Measurements from ENCODE around the gene C8G. TPM values are rescaled to one million over a fixed set of nuclear protein-coding genes. Genes with fewer than 3 reads are reported as not detected.
A peak's percentile ranks its signal among the peaks of the same experiment; 100 is the strongest.

The C8G gene
- 1 to 10 TPM in 3 of 4 donors, not detected in 1; 4.3 to 7.9 (median 6.4) TPM for total RNA-seq

DNA sequence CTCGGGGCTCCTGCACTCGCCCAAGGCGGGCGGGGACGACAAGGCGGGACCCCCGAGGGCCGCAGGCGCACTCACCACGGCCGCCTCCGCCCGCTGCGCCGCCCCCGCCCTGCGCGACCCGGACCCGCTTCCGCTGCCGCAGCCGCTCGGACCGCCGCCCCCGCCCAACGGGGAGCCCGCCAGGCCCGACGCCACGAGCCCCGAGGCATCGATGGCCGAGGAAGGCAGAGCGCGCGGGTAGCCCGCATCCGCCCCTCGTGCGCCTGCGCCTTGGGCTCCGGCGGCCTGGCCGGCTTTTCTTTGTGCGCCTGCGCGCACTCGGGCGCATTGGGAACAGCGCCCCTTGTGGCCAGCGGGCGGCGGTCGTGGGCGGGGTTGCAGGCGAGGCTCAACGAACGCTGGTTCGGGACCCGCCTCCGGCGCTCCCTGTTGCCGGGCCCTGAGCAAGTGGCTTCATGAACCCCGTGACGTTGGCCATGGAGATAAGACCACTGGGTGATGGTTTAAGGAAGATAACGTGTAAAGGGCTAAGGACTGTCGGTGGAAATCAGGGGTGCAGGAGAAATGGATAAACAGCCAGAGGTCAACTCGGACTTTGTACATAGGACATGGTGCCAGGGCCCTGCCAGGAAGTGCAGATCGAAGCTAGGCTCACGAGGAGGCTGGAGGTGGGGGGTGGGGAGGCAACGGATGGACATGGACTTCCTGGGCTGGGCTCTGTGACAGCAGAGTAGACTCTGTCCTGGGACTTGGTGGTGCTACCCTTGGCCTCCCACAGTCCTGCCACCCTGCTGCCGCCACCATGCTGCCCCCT, at the start of gene C8G, which contains the start of gene FBXW5:
Gene C8G, plus strand, starts transcription at position 725 of the 814 bp plus-strand sequence. Its CDS starts 78 bp downstream, at position 803.
Gene FBXW5, minus strand, starts transcription at position 220 of the 814 bp plus-strand sequence. CDS start 655 bp downstream, outside the sequence.
- intact Hi-C loops (cut with DNase I; ENCODE audit: low total_unique reads): loop anchor here (5.0 to 10.0 kb wide), 2 partner anchors 80 to 88 kb away; partner anchors contain the start of genes EDF1 and FUT7
- peaks cover 0 to 26% (median 14%) of the 10 kb centered on the region in 4 donors for H3K36me3 ChIP-seq
- DNase-seq: peak; percentile 95
- peaks cover 7 to 37% (median 23%) of the 10 kb centered on the region in 4 donors for H3K4me1 ChIP-seq
- 4% methylated on average over 73 of the region's 74 CpGs; no CpG with 5 or more reads in 1 of the 2 donors for WGBS, 2 donors (ENCODE audit: low coverage in 1 of 2)
- H3K27me3 ChIP-seq: no peaks in the 10 kb centered on the region
- H3K4me3 ChIP-seq: peak within 1 kb of the TSS; percentile 36 to 97 (median 79)
- H3K9me3 ChIP-seq: no peaks in the 10 kb centered on the region
- H3K27ac ChIP-seq: peak within 1 kb of the TSS; percentile 90 to 96 (median 92)
- in situ Hi-C loops (cut with MboI; ENCODE audit: low pct_ligation_motif_present in 1 of 4, low pct_unique_long_range_greater_than_20kb in 1 of 4, low sequenced_read_pairs in 3 of 4): no loop called here
- TF ChIP-seq, protein P1, sequence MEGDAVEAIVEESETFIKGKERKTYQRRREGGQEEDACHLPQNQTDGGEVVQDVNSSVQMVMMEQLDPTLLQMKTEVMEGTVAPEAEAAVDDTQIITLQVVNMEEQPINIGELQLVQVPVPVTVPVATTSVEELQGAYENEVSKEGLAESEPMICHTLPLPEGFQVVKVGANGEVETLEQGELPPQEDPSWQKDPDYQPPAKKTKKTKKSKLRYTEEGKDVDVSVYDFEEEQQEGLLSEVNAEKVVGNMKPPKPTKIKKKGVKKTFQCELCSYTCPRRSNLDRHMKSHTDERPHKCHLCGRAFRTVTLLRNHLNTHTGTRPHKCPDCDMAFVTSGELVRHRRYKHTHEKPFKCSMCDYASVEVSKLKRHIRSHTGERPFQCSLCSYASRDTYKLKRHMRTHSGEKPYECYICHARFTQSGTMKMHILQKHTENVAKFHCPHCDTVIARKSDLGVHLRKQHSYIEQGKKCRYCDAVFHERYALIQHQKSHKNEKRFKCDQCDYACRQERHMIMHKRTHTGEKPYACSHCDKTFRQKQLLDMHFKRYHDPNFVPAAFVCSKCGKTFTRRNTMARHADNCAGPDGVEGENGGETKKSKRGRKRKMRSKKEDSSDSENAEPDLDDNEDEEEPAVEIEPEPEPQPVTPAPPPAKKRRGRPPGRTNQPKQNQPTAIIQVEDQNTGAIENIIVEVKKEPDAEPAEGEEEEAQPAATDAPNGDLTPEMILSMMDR (IDR thresholded peaks at IDR 0.05): peak; percentile 98 to 99 (median 99)
- TF ChIP-seq POLR2AphosphoS5 (IDR thresholded peaks at IDR 0.05) (peak; percentile 43 to 82 (median 80)), EP300 (IDR thresholded peaks at IDR 0.05; ENCODE audit: low read depth) (no peak), POLR2A (IDR thresholded peaks at IDR 0.05) (peak; percentile 4)

DNA sequence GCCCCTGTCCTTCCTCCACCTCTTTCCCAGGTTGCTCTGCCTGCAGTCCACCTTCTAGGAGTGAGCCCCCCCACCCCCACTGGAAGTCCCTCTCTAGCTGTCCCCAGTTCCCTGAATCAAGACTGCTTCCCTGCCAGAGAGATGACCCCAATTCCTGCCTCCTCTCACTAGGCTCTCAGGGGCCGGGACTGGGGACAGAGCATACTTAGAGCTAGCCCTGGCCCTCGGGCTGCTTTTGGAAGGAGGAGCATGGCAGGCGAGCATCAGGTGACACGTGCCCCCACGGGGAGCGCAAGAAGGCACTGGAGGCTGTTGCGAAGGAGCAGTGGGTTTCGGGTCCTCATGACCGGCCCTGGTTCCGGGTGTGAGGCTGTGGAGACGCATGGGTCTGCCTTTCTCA, 49.0 kb upstream of the C8G start:
- H3K27ac ChIP-seq: no peak overlapping the region
- no peak overlapping the region for H3K4me3 ChIP-seq
- no peaks in the 10 kb centered on the region for H3K27me3 ChIP-seq
- DNase-seq: no peak
- H3K36me3 ChIP-seq: no peaks in the 10 kb centered on the region
- 84% methylated on average over 11 of the region's 11 CpGs; no CpG with 5 or more reads in 1 of the 2 donors for WGBS, 2 donors (ENCODE audit: low coverage in 1 of 2)
- in situ Hi-C loops (cut with MboI; ENCODE audit: low pct_ligation_motif_present in 1 of 4, low pct_unique_long_range_greater_than_20kb in 1 of 4, low sequenced_read_pairs in 3 of 4): no loop called here
- no peaks in the 10 kb centered on the region for H3K9me3 ChIP-seq
- intact Hi-C loops (cut with DNase I; ENCODE audit: low total_unique reads): no loop called here
- peaks cover 9 to 30% (median 19%) of the 10 kb centered on the region in 4 donors for H3K4me1 ChIP-seq
- TF ChIP-seq POLR2AphosphoS5 (IDR thresholded peaks at IDR 0.05) (no peak), POLR2A (IDR thresholded peaks at IDR 0.05) (no peak), EP300 (IDR thresholded peaks at IDR 0.05; ENCODE audit: low read depth) (no peak)
- TF ChIP-seq, protein P1 (IDR thresholded peaks at IDR 0.05): no peak

DNA sequence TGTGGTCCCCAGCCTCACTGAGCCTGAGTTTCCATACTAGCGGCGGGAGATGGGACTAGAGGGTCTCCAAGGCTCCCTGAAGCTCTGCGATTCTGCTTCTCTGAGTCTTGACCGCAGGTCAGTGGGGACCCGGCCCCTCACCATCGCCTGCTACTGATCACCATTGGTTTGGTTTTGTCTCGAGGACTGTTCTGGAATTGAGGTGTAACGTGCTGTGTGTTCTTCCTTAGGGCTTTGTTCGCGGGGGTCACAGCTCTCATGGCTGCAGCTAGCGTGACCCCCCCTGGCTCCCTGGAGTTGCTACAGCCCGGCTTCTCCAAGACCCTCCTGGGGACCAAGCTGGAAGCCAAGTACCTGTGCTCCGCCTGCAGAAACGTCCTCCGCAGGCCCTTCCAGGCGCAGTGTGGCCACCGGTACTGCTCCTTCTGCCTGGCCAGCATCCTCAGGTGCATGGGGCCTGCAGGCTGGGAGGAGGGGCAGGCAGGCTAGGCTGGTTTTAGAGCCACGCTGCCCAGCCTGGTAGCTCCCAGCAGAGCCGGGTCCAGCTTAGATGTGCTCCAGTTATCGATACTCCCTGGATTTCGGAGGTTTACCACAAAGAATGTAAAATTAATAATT, 46.5 kb upstream of the C8G start:
- TF ChIP-seq POLR2A (IDR thresholded peaks at IDR 0.05) (no peak), EP300 (IDR thresholded peaks at IDR 0.05; ENCODE audit: low read depth) (no peak), POLR2AphosphoS5 (IDR thresholded peaks at IDR 0.05) (no peak)
- TF ChIP-seq, protein P1 (IDR thresholded peaks at IDR 0.05): no peak
- H3K4me3 ChIP-seq: no peak overlapping the region
- H3K27me3 ChIP-seq: no peaks in the 10 kb centered on the region
- no peak for DNase-seq
- WGBS, 2 donors (ENCODE audit: low coverage in 1 of 2): 91 to 100% methylated on average over 4 to 21 of the region's 21 CpGs
- H3K27ac ChIP-seq: peak overlapping the region; percentile 54 to 93 (median 90)
- intact Hi-C loops (cut with DNase I; ENCODE audit: low total_unique reads) (no loop called here), in situ Hi-C loops (cut with MboI; ENCODE audit: low pct_ligation_motif_present in 1 of 4, low pct_unique_long_range_greater_than_20kb in 1 of 4, low sequenced_read_pairs in 3 of 4) (no loop called here)
- peaks cover 32 to 56% (median 44%) of the 10 kb centered on the region in 4 donors for H3K4me1 ChIP-seq
- no peaks in the 10 kb centered on the region for H3K9me3 ChIP-seq
- H3K36me3 ChIP-seq: no peaks in the 10 kb centered on the region

DNA sequence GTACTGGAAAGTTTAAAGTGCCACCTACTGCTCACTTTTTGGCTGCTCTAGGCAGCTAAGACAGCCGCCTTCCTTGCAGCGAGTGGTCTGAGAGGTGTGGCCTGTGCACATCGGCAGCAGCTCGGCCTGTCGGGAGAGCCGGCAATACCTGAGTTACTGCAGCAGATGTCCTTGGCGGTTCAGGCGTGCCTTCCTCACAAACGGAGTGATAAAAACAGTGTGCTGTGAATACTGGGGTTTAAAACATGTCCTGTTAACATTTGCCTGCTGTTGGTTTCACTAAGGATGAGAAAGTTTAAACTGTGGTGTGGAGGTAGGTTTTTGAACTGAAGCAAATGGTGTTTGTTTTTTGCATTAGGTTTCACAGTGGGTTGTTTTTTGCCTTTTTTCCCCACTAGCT, 45.8 kb upstream of the C8G start:
- WGBS, 2 donors (ENCODE audit: low coverage in 1 of 2): 39 to 43% methylated on average over 5 to 9 of the region's 9 CpGs
- Histone ChIP-seq H3K27me3 (no peaks in the 10 kb centered on the region), H3K36me3 (no peaks in the 10 kb centered on the region), H3K9me3 (no peaks in the 10 kb centered on the region), H3K4me3 (no peak overlapping the region), H3K4me1 (peaks cover 32 to 62% (median 46%) of the 10 kb centered on the region in 4 donors), H3K27ac (peak overlapping the region; percentile 54 to 93 (median 90))
- TF ChIP-seq POLR2AphosphoS5 (IDR thresholded peaks at IDR 0.05) (peak in 2 of 3 donors; percentile 22 to 51), POLR2A (IDR thresholded peaks at IDR 0.05) (no peak)
- TF ChIP-seq, protein P1 (IDR thresholded peaks at IDR 0.05): peak in 1 of 5 experiments; percentile 6
- intact Hi-C loops (cut with DNase I; ENCODE audit: low total_unique reads): no loop called here
- in situ Hi-C loops (cut with MboI; ENCODE audit: low pct_ligation_motif_present in 1 of 4, low pct_unique_long_range_greater_than_20kb in 1 of 4, low sequenced_read_pairs in 3 of 4): no loop called here
- peak; percentile 70 for DNase-seq

Measured in transverse colon (tissue), 4 donors.